ENCODE measurements around the gene CNDP2. TPM values are rescaled to one million over a fixed set of nuclear protein-coding genes. Genes with fewer than 3 reads are reported as not detected.

The CNDP2 gene
- total and polyA plus RNA-seq, 4 donors: 26.7 to 99.2 (median 74.2) TPM

- Histone ChIP-seq H3K9me3 (ENCODE audit: control insufficient read depth, low read length) (no peaks in the 10 kb centered on the region), H3K36me3 (ENCODE audit: control insufficient read depth in 1 of 2, insufficient read depth in 2 of 2, low read length in 1 of 2) (no peaks in the 10 kb centered on the region), H3K27ac (ENCODE audit: low read depth in 1 of 2, low read length in 2 of 2) (no peak overlapping the region), H3K4me1 (ENCODE audit: control insufficient read depth in 1 of 2, insufficient read depth in 2 of 2, low read length in 2 of 2) (no peaks in the 10 kb centered on the region), H3K4me3 (ENCODE audit: low read length in 2 of 2) (no peak overlapping the region), H3K27me3 (ENCODE audit: control insufficient read depth in 1 of 2, insufficient read depth in 2 of 2, low read length in 1 of 2) (no peaks in the 10 kb centered on the region)
- DNase-seq: no peak
- intact Hi-C loops (cut with DNase I): loop anchor here in 1 of 2 donors (1.0 kb wide), 1 partner anchor 22 kb away; no protein-coding TSS in a partner anchor
- no peak for ATAC-seq (ENCODE audit: low FRiP score)
- 67 to 71% methylated on average over 18 to 20 of the region's 20 CpGs for WGBS, 2 donors
Measured at GRCh38 chr18:74540652-74541421, 44.7 kb downstream of the CNDP2 start.

DNA sequence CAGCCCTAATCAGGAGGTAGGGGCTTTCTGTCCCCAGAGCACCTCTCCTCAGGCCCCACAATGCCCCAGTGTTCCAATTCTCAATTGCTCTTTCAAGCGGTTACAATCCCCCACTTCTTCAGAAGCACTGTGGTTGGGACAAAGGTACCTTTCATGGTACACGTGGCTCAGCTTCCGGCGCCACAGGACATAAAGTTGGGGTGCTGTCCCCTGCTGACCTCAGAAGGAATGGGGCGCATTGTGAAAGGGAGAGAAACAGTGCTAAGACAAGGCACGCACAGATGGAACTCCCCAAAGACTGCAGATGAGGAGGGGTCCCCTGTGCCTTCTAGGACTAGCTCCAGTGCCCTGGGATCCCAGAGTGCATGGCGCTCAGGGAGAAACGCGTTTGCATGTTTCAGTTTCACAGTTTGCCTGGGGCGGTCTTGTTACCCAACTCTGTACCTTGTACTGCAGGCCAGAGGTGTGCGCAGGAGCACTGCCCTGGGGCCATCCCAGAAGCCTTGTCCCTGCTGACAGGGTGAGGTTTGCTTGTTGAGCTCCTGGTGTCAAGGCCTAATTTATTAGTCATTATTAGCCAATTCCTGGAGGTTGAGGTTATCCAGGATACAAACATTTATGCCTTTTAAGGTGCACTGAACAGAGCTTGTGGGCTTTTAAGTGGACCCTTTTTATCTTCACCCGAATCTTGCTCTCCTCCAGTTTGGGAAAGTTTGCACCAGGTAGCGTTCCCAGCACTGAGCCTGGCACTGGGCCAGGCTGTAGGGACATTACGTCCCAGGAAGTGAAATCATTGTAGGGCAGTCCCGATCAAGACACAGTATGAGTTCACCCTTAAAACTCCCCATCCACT lies 45.8 kb downstream of the CNDP2 start:
- WGBS, 2 donors: 70 to 79% methylated on average over 15 of the region's 15 CpGs
- Histone ChIP-seq H3K9me3 (ENCODE audit: control insufficient read depth, low read length) (no peaks in the 10 kb centered on the region), H3K36me3 (ENCODE audit: control insufficient read depth in 1 of 2, insufficient read depth in 2 of 2, low read length in 1 of 2) (no peaks in the 10 kb centered on the region), H3K27me3 (ENCODE audit: control insufficient read depth in 1 of 2, insufficient read depth in 2 of 2, low read length in 1 of 2) (no peaks in the 10 kb centered on the region), H3K4me3 (ENCODE audit: low read length in 2 of 2) (no peak overlapping the region), H3K27ac (ENCODE audit: low read depth in 1 of 2, low read length in 2 of 2) (no peak overlapping the region), H3K4me1 (ENCODE audit: control insufficient read depth in 1 of 2, insufficient read depth in 2 of 2, low read length in 2 of 2) (no peaks in the 10 kb centered on the region)
- ATAC-seq (ENCODE audit: low FRiP score): no peak
- no peak for DNase-seq
- intact Hi-C loops (cut with DNase I): loop anchor here in 1 of 2 donors (1.0 kb wide), 1 partner anchor 23 kb away; no protein-coding TSS in a partner anchor

DNA sequence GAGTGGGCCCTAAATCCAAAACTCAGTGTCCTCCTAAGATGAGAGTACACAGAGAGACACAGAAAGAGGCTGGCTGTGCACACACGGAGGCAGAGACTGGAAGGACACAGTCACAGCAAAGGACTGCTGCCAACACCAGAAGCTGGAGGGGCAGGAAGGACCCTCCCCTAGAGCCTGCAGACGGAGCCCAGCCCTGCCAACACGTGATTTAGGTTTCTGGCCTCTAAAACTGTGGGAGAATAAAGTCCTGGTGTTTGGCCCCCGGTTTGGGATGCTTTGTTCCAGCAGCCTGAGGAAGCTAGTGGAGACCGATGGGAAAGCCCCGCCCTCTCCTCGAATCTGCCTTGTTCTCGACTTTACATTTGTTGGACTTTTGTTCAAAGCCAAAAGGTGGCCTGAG lies 48.7 kb downstream of the CNDP2 start:
- H3K27ac ChIP-seq (ENCODE audit: low read depth in 1 of 2, low read length in 2 of 2): no peak overlapping the region
- H3K36me3 ChIP-seq (ENCODE audit: control insufficient read depth in 1 of 2, insufficient read depth in 2 of 2, low read length in 1 of 2): no peaks in the 10 kb centered on the region
- whole genome bisulfite sequencing, 2 donors: 60 to 63% methylated on average over 8 of the region's 8 CpGs
- H3K4me3 ChIP-seq (ENCODE audit: low read length in 2 of 2): no peak overlapping the region
- H3K4me1 ChIP-seq (ENCODE audit: control insufficient read depth in 1 of 2, insufficient read depth in 2 of 2, low read length in 2 of 2): no peaks in the 10 kb centered on the region
- no peaks in the 10 kb centered on the region for H3K9me3 ChIP-seq (ENCODE audit: control insufficient read depth, low read length)
- intact Hi-C loops (cut with DNase I): loop anchor here in 1 of 2 donors (5.0 kb wide), 1 partner anchor 48 kb away; the partner anchor contains the start of gene CNDP2
- H3K27me3 ChIP-seq (ENCODE audit: control insufficient read depth in 1 of 2, insufficient read depth in 2 of 2, low read length in 1 of 2): no peaks in the 10 kb centered on the region
- ATAC-seq (ENCODE audit: low FRiP score) (no peak), DNase-seq (no peak)

GRCh38 chr18:74546007-74546406 lies 49.8 kb downstream of the CNDP2 start:
- no peaks in the 10 kb centered on the region for H3K36me3 ChIP-seq (ENCODE audit: control insufficient read depth in 1 of 2, insufficient read depth in 2 of 2, low read length in 1 of 2)
- DNase-seq: no peak
- WGBS, 2 donors: 96% methylated on average over 11 of the region's 11 CpGs
- H3K27ac ChIP-seq (ENCODE audit: low read depth in 1 of 2, low read length in 2 of 2): no peak overlapping the region
- H3K27me3 ChIP-seq (ENCODE audit: control insufficient read depth in 1 of 2, insufficient read depth in 2 of 2, low read length in 1 of 2): no peaks in the 10 kb centered on the region
- H3K4me3 ChIP-seq (ENCODE audit: low read length in 2 of 2): no peak overlapping the region
- peak; percentile 8 for ATAC-seq (ENCODE audit: low FRiP score)
- no peaks in the 10 kb centered on the region for H3K9me3 ChIP-seq (ENCODE audit: control insufficient read depth, low read length)
- H3K4me1 ChIP-seq (ENCODE audit: control insufficient read depth in 1 of 2, insufficient read depth in 2 of 2, low read length in 2 of 2): no peaks in the 10 kb centered on the region
- intact Hi-C loops (cut with DNase I): loop anchor here in 1 of 2 donors (5.0 kb wide), 1 partner anchor 49 kb away; the partner anchor contains the start of gene CNDP2

DNA sequence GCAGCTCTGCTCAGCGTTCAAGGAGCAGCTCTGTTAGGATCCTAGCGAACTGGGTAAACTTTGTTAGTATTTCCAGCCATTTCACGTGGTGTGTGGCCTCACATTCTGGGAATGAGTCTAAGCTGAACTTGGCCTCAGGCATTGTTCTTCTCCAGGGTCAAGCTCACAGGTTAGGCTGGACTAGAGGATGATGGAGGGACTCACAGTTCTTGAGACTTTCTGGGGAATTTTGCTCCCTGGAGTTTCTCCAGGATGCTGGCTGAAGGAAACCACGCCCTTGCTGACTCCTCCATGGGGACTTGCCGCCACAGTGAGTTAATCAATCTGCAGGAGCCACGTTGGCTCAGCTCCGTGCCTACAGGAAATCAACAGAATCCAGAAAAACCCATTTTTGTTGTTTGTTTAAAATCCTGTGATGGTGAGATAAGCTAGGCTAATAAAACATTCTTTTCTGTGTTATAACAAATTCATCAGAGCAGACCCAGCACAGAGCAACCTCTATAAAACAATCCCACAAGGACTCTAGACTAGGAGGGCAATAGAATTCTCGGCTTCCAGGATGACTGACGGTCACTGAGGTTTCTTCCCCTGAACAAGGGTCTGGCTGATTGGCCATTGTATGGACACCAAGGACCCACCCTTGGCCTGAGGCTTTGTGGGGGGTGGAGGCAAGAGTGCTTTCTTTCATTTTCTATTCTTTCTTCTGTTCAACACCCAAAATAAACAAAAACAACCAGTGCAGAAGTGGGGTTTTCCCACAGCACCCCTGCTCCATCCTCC lies 50.8 kb downstream of the CNDP2 start:
- intact Hi-C loops (cut with DNase I): loop anchor here in 1 of 2 donors (5.0 kb wide), 1 partner anchor 50 kb away; the partner anchor contains the start of gene CNDP2
- H3K36me3 ChIP-seq (ENCODE audit: control insufficient read depth in 1 of 2, insufficient read depth in 2 of 2, low read length in 1 of 2): no peaks in the 10 kb centered on the region
- no peaks in the 10 kb centered on the region for H3K9me3 ChIP-seq (ENCODE audit: control insufficient read depth, low read length)
- no peaks in the 10 kb centered on the region for H3K27me3 ChIP-seq (ENCODE audit: control insufficient read depth in 1 of 2, insufficient read depth in 2 of 2, low read length in 1 of 2)
- DNase-seq (no peak), ATAC-seq (ENCODE audit: low FRiP score) (peak; percentile 61)
- H3K4me3 ChIP-seq (ENCODE audit: low read length in 2 of 2): no peak overlapping the region
- no peaks in the 10 kb centered on the region for H3K4me1 ChIP-seq (ENCODE audit: control insufficient read depth in 1 of 2, insufficient read depth in 2 of 2, low read length in 2 of 2)
- no peak overlapping the region for H3K27ac ChIP-seq (ENCODE audit: low read depth in 1 of 2, low read length in 2 of 2)
- 22 to 23% methylated on average over 9 of the region's 9 CpGs for WGBS, 2 donors

DNA sequence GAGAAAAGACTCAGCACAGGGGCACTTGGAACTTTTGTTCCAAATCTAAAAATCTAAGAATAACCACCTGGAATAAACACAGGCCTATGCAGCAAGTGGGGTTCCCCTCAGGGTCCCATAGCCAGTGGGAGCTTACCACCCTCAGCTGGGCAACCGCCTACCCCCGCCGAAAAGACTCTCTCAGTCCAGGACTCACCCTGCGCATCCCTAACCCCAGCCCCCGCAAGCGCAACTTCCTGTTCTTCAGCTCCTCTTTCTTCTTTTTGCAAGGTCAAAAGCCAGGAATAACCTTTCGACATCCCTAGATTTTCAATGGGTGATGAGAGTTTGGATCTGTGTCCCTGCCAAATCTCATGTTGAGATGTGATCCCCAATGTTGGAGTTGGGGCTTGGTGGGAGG lies 51.7 kb downstream of the CNDP2 start:
- Histone ChIP-seq H3K27ac (ENCODE audit: low read depth in 1 of 2, low read length in 2 of 2) (no peak overlapping the region), H3K27me3 (ENCODE audit: control insufficient read depth in 1 of 2, insufficient read depth in 2 of 2, low read length in 1 of 2) (no peaks in the 10 kb centered on the region), H3K36me3 (ENCODE audit: control insufficient read depth in 1 of 2, insufficient read depth in 2 of 2, low read length in 1 of 2) (no peaks in the 10 kb centered on the region), H3K4me3 (ENCODE audit: low read length in 2 of 2) (no peak overlapping the region), H3K9me3 (ENCODE audit: control insufficient read depth, low read length) (no peaks in the 10 kb centered on the region), H3K4me1 (ENCODE audit: control insufficient read depth in 1 of 2, insufficient read depth in 2 of 2, low read length in 2 of 2) (no peaks in the 10 kb centered on the region)
- WGBS, 2 donors: 96 to 99% methylated on average over 7 of the region's 7 CpGs
- ATAC-seq (ENCODE audit: low FRiP score) (no peak), DNase-seq (no peak)
- intact Hi-C loops (cut with DNase I): loop anchor here in 1 of 2 donors (5.0 kb wide), 1 partner anchor 51 kb away; the partner anchor contains the start of gene CNDP2

DNA sequence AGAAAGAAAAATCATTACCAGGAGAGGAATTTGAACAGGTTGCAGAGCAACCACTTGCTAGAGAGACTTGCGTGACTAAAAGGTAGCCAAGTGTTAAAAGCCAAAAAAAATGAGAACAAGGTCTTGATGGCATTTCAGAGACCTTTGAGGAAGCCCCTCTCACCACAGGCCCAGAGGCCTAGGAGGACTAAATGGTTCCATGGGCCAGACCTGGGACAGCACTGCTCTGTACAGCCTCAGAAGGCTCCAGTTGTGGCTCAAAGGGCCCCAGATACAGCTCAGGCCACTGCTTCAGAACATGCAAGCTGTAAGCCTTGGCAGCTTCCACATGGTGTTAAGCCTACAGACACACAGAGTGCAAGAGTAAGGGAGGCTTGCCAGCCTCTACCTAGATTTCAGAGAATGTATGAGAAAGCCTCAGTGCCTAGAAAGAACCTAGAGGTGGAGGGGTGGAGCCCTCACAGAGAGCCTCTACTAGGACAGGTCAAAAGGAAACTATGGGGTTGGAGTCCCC lies 53.5 kb downstream of the CNDP2 start:
- intact Hi-C loops (cut with DNase I): loop anchor here (2.0 to 5.0 kb wide), 3 partner anchors 52 to 351 kb away; partner anchors contain the start of gene CNDP2 (in 1 of the 2)
- Histone ChIP-seq H3K27ac (ENCODE audit: low read depth in 1 of 2, low read length in 2 of 2) (no peak overlapping the region), H3K4me3 (ENCODE audit: low read length in 2 of 2) (no peak overlapping the region), H3K27me3 (ENCODE audit: control insufficient read depth in 1 of 2, insufficient read depth in 2 of 2, low read length in 1 of 2) (no peaks in the 10 kb centered on the region), H3K36me3 (ENCODE audit: control insufficient read depth in 1 of 2, insufficient read depth in 2 of 2, low read length in 1 of 2) (no peaks in the 10 kb centered on the region), H3K4me1 (ENCODE audit: control insufficient read depth in 1 of 2, insufficient read depth in 2 of 2, low read length in 2 of 2) (no peaks in the 10 kb centered on the region), H3K9me3 (ENCODE audit: control insufficient read depth, low read length) (no peaks in the 10 kb centered on the region)
- no peak for DNase-seq
- 93 to 100% methylated on average over 1 of the region's 1 CpG for WGBS, 2 donors
- no peak for ATAC-seq (ENCODE audit: low FRiP score)

DNA sequence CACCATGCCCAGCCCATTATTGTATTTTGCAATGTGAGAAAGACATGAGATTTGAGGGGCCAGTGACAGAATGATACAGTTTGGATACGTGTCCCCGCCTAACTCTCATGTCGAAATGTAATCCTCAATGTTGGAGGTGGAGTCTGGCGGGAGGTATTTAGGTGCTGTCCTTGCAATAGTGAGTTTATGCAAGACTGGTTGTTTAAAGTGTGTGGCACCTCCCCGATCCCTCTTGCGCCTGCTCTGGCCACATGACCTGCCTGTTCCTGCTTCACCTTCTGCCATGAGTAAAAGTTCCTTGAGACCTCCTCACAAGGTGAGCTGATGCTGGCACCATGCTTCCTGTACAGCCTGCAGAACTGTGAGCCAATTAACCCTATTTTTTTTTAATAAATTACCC lies 54.7 kb downstream of the CNDP2 start:
- intact Hi-C loops (cut with DNase I): loop anchor here (2.0 to 5.0 kb wide), 2 partner anchors 199 to 352 kb away; no protein-coding TSS in a partner anchor

More for the DNA sequence above, 54.7 kb downstream of the CNDP2 start:
- Histone ChIP-seq H3K4me3 (ENCODE audit: low read length in 2 of 2) (no peak overlapping the region), H3K4me1 (ENCODE audit: control insufficient read depth in 1 of 2, insufficient read depth in 2 of 2, low read length in 2 of 2) (no peaks in the 10 kb centered on the region), H3K27me3 (ENCODE audit: control insufficient read depth in 1 of 2, insufficient read depth in 2 of 2, low read length in 1 of 2) (no peaks in the 10 kb centered on the region), H3K9me3 (ENCODE audit: control insufficient read depth, low read length) (no peaks in the 10 kb centered on the region), H3K27ac (ENCODE audit: low read depth in 1 of 2, low read length in 2 of 2) (no peak overlapping the region), H3K36me3 (ENCODE audit: control insufficient read depth in 1 of 2, insufficient read depth in 2 of 2, low read length in 1 of 2) (no peaks in the 10 kb centered on the region)
- no peak for ATAC-seq (ENCODE audit: low FRiP score)
- 95 to 97% methylated on average over 6 of the region's 6 CpGs for WGBS, 2 donors
- no peak for DNase-seq
